Measurements from ENCODE around the gene GATA1.

GATA1 gene

GRCh38 chrX:48786341-48786800 is at the start of gene GATA1:
Gene GATA1, plus strand, starts transcription at chrX:48786590. Its CDS starts 4,520 bp downstream, at chrX:48791110.
- DNase-seq = no peak

GRCh38 chrX:48736878-48737212 is 49.5 kb upstream of the GATA1 start:
- DNase-seq = no peak

- DNase-seq = peak; percentile 95
Observed at GRCh38 chrX:48737213-48737938, 49.0 kb upstream of the GATA1 start.

GRCh38 chrX:48737940-48738339 is 48.5 kb upstream of the GATA1 start:
- DNase-seq = no peak

- DNase-seq = no peak
Observed at GRCh38 chrX:48741834-48742233, 44.6 kb upstream of the GATA1 start.

GRCh38 chrX:48745222-48745621 is 41.2 kb upstream of the GATA1 start:
- DNase-seq = no peak

GRCh38 chrX:48747415-48748016 is 38.9 kb upstream of the GATA1 start:
- DNase-seq = no peak

- no peak for DNase-seq
Observed at GRCh38 chrX:48749182-48749581, 37.2 kb upstream of the GATA1 start.

GRCh38 chrX:48751343-48751742 is 35.0 kb upstream of the GATA1 start:
- DNase-seq = peak; percentile 60

- no peak for DNase-seq
Observed at GRCh38 chrX:48752498-48752897, 33.9 kb upstream of the GATA1 start.

- no peak for DNase-seq
Observed at GRCh38 chrX:48753708-48754228, 32.6 kb upstream of the GATA1 start.

- DNase-seq = no peak
Observed at GRCh38 chrX:48754238-48754637, 32.2 kb upstream of the GATA1 start.

GRCh38 chrX:48761674-48762471 is 24.5 kb upstream of the GATA1 start, which contains the start of gene GLOD5:
Gene GLOD5, plus strand, starts transcription at chrX:48761747. Its CDS starts 44 bp downstream, at chrX:48761791.
- peak; percentile 31 for DNase-seq

GRCh38 chrX:48769230-48769629 is 17.2 kb upstream of the GATA1 start:
- no peak for DNase-seq

- DNase-seq = no peak
Observed at GRCh38 chrX:48770296-48770695, 16.1 kb upstream of the GATA1 start.

- DNase-seq = no peak
Observed at GRCh38 chrX:48772602-48773001, 13.8 kb upstream of the GATA1 start.

- no peak for DNase-seq
Observed at GRCh38 chrX:48776818-48777439, 9.5 kb upstream of the GATA1 start.

- DNase-seq = no peak
Observed at GRCh38 chrX:48779399-48779798, 7.0 kb upstream of the GATA1 start.

- no peak for DNase-seq
Observed at GRCh38 chrX:48781705-48782104, 4.7 kb upstream of the GATA1 start.

GRCh38 chrX:48782216-48782615 is 4.2 kb upstream of the GATA1 start:
- no peak for DNase-seq

- DNase-seq = no peak
Observed at GRCh38 chrX:48782795-48783194, 3.6 kb upstream of the GATA1 start.

- no peak for DNase-seq
Observed at GRCh38 chrX:48784726-48785125, 1.7 kb upstream of the GATA1 start.

GRCh38 chrX:48785186-48785539 is 1.2 kb upstream of the GATA1 start:
- no peak for DNase-seq
